DND-41 (cell line): ENCODE data around the gene SMIM41.

ENCODE experiments used
- ATAC-seq: fragments of 200-7000 bp; cut with Tn5 transposase; 3 replicates; pipeline ENCODE4 v1.9.1; 2021; ENCODE audit warnings: low read depth; ENCODE audit not compliant: insufficient read depth
- DNase-seq: peaks from one replicate; pipeline ENCODE4 v3.0.0-alpha.2; 2020
- H2AFZ ChIP-seq: 2 replicates; pipeline ENCODE4 v1.6.0; 2012; ENCODE audit warnings: low read depth, low read length
- H3K27ac ChIP-seq: 2 replicates; pipeline ENCODE4 v1.5.1; 2012; ENCODE audit warnings: low read length, inconsistent platforms
- H3K27me3 ChIP-seq: fragments of 200-600 bp; sonication (generic); 2 replicates; pipeline ENCODE4 v1.6.0; 2012; ENCODE audit warnings: low read length, mild to moderate bottlenecking, inconsistent platforms; ENCODE audit not compliant: insufficient read depth, poor library complexity
- H3K36me3 ChIP-seq: 2 replicates; pipeline ENCODE4 v1.5.1; 2012; ENCODE audit warnings: low read length, inconsistent platforms; ENCODE audit not compliant: insufficient read depth
- H3K4me1 ChIP-seq: 2 replicates; pipeline ENCODE4 v1.5.1; 2012; ENCODE audit warnings: mild to moderate bottlenecking, low read length; ENCODE audit not compliant: insufficient read depth
- H3K4me2 ChIP-seq: 2 replicates; pipeline ENCODE4 v1.6.0; 2012; ENCODE audit warnings: mild to moderate bottlenecking, moderate library complexity, low read length, inconsistent platforms; ENCODE audit not compliant: insufficient read depth
- H3K4me3 ChIP-seq, 2 experiments: fragments of 200-600 bp in 1 of 2; shearing (Covaris generic) in 1 of 2; 2 replicates each; pipeline ENCODE4 v1.5.1; 2012 to 2016; ENCODE audit warnings: inconsistent platforms in 2 of 2, low read length in 2 of 2, mild to moderate bottlenecking in 2 of 2, low read depth in 1 of 2, moderate library complexity in 1 of 2
- H3K79me2 ChIP-seq: 2 replicates; pipeline ENCODE4 v1.6.0; 2012; ENCODE audit warnings: low read length, inconsistent platforms; ENCODE audit not compliant: insufficient read depth
- H3K9ac ChIP-seq: 2 replicates; pipeline ENCODE4 v1.6.0; 2012; ENCODE audit warnings: low read depth, mild to moderate bottlenecking, inconsistent platforms, low read length, moderate library complexity
- H3K9me3 ChIP-seq: 2 replicates; pipeline ENCODE4 v1.5.1; 2012; ENCODE audit warnings: low read length, moderate library complexity, mild to moderate bottlenecking, inconsistent platforms; ENCODE audit not compliant: insufficient read depth, severe bottlenecking
- H4K20me1 ChIP-seq: 2 replicates; pipeline ENCODE4 v1.6.0; 2012; ENCODE audit warnings: low read length; ENCODE audit not compliant: insufficient read depth
- EZH2 ChIP-seq: IDR thresholded peaks from 3 replicates; pipeline ENCODE4 v1.6.1; 2012; ENCODE audit warnings: borderline replicate concordance, low read depth, mild to moderate bottlenecking, moderate library complexity, low read length, inconsistent platforms; ENCODE audit not compliant: severe bottlenecking
- TF ChIP-seq, protein P1 (sequence below): IDR thresholded peaks from 2 replicates; pipeline ENCODE4 v1.5.1; 2012; ENCODE audit warnings: borderline replicate concordance, low read length, moderate library complexity, mild to moderate bottlenecking; ENCODE audit not compliant: poor library complexity, severe bottlenecking; ENCODE audit errors: extremely low read depth

Gene SMIM41

DNA sequence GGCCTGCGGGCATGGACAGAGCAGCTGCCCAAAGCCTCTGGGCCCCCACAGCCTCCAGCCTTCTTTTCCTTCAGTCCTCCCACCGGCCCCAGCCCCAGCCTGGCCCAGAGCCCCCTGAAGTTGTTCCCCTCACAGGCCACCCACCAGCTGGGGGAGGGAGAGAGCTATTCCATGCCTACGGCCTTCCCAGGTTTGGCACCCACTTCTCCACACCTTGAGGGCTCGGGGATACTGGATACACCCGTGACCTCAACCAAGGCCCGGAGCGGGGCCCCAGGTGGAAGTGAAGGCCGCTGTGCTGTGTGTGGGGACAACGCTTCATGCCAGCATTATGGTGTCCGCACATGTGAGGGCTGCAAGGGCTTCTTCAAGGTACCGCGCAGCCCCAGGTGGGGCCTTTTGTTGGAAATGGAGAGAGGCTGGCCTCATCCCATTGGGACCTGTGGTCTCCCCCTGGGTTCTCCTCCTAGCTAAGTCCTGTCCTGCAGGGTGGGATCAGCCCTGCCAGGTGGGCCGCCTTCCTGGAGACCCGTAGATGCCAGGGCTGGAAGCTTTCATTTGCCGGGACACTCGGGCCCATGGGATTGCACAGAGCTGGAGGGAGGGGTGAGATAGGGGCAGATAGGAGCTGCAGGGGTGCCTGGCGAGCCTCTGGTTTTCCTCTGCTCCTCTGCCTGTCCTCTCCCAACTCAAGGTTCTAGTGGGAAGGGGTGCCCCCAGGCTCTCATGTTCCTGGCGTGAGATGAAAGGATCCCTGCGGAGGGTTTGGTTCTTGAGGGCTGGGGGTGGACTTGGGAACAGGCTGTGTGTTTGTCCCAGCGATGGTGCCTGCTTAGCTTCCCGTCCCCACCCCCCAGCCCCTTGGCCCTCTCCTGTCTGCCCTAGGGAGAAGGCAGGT, 24.4 kb upstream of the SMIM41 start:
- Histone ChIP-seq H3K9me3 (no peaks in the 10 kb centered on the region), H3K36me3 (no peaks in the 10 kb centered on the region), H3K4me3 (no peak overlapping the region), H3K4me2 (no peak overlapping the region), H2AFZ (no peak overlapping the region), H3K4me1 (peaks cover 15% of the 10 kb centered on the region), H4K20me1 (peaks cover 35% of the 10 kb centered on the region), H3K9ac (no peak overlapping the region), H3K27me3 (peaks cover 51% of the 10 kb centered on the region), H3K79me2 (no peaks in the 10 kb centered on the region), H3K27ac (no peak overlapping the region)
- TF ChIP-seq, protein P1, sequence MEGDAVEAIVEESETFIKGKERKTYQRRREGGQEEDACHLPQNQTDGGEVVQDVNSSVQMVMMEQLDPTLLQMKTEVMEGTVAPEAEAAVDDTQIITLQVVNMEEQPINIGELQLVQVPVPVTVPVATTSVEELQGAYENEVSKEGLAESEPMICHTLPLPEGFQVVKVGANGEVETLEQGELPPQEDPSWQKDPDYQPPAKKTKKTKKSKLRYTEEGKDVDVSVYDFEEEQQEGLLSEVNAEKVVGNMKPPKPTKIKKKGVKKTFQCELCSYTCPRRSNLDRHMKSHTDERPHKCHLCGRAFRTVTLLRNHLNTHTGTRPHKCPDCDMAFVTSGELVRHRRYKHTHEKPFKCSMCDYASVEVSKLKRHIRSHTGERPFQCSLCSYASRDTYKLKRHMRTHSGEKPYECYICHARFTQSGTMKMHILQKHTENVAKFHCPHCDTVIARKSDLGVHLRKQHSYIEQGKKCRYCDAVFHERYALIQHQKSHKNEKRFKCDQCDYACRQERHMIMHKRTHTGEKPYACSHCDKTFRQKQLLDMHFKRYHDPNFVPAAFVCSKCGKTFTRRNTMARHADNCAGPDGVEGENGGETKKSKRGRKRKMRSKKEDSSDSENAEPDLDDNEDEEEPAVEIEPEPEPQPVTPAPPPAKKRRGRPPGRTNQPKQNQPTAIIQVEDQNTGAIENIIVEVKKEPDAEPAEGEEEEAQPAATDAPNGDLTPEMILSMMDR = no peak
- no peak for ATAC-seq
- no peak for DNase-seq

DNA sequence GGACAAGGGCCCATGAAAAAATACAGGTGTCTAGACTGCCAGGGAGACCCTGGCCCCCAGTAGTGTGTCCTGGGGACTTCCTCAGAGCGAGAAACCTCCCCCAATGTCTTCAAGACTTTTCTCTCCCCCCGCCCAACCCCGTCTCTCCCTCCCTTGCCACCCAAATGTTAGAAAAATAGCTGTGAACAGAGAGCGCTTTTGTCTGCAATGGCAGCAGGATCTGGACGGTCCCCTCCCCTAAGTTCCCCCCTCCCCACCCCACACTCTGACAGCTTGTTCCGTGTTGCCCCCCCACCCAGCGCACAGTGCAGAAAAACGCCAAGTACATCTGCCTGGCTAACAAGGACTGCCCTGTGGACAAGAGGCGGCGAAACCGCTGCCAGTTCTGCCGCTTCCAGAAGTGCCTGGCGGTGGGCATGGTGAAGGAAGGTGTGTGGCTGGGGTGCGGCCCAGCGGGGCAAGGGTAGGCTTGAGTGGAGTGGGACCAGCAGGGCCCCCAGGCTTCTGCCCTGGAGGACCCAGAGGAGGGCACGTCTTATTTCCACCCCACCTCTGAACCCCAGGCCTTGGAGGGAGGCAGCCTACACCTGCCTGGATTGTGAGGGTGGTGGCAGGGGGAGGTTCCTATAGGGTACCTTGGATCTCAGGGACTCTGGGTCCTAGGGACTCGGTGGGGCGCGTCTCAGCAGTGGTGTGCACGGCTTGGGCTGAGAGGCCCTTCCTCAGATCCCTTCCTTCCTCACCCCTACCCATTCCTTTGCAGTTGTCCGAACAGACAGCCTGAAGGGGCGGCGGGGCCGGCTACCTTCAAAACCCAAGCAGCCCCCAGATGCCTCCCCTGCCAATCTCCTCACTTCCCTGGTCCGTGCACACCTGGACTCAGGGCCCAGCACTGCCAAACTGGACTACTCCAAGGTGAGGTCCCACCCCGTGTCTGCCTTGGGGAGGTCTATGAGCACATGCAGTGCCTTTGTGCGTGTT, 23.5 kb upstream of the SMIM41 start:
- no peak overlapping the region for H2AFZ ChIP-seq
- no peak overlapping the region for H3K4me2 ChIP-seq
- peaks cover 6% of the 10 kb centered on the region for H3K4me1 ChIP-seq
- ATAC-seq (no peak), DNase-seq (no peak)
- no peaks in the 10 kb centered on the region for H3K79me2 ChIP-seq
- H3K9ac ChIP-seq = no peak overlapping the region
- H4K20me1 ChIP-seq = peaks cover 29% of the 10 kb centered on the region
- H3K27me3 ChIP-seq = peaks cover 42% of the 10 kb centered on the region
- TF ChIP-seq, protein P1 = no peak
- no peak for TF ChIP-seq EZH2
- H3K27ac ChIP-seq = no peak overlapping the region
- no peaks in the 10 kb centered on the region for H3K36me3 ChIP-seq
- no peak overlapping the region for H3K4me3 ChIP-seq
- H3K9me3 ChIP-seq = no peaks in the 10 kb centered on the region

DNA sequence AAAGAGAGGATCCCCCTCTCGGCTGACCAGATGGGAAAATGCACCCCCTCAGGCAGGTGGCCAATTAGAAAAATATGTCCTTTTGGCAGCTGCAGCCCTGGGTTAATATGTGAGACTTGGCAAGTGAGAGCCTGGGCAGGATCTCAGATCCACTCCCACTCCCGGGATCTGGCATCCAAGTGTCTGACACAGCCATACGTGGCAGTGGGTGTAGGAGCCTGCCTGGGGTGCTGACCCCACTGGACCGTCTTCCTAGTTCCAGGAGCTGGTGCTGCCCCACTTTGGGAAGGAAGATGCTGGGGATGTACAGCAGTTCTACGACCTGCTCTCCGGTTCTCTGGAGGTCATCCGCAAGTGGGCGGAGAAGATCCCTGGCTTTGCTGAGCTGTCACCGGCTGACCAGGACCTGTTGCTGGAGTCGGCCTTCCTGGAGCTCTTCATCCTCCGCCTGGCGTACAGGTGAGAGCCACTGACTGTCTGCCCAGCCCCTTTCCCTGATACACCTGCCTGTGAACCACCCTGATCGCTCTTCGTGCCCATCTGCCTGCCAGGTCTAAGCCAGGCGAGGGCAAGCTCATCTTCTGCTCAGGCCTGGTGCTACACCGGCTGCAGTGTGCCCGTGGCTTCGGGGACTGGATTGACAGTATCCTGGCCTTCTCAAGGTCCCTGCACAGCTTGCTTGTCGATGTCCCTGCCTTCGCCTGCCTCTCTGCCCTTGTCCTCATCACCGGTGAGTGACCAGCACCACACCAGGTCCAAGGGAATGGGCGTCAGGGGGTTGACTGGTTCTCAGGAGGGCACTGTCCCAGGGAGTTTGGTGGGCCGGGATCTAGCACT, 22.5 kb upstream of the SMIM41 start:
- Histone ChIP-seq H2AFZ (no peak overlapping the region), H3K79me2 (no peaks in the 10 kb centered on the region), H3K4me2 (no peak overlapping the region), H3K36me3 (no peaks in the 10 kb centered on the region), H3K9ac (no peak overlapping the region), H3K27me3 (peaks cover 32% of the 10 kb centered on the region), H3K9me3 (no peaks in the 10 kb centered on the region), H3K4me3 (no peak overlapping the region), H4K20me1 (peaks cover 21% of the 10 kb centered on the region), H3K27ac (no peak overlapping the region), H3K4me1 (no peaks in the 10 kb centered on the region)
- TF ChIP-seq EZH2 = no peak
- TF ChIP-seq, protein P1 = no peak
- ATAC-seq = no peak
- DNase-seq = no peak
